ENCODE results near the gene IGDCC3. TPM values are rescaled to one million over a fixed set of nuclear protein-coding genes. Genes with fewer than 3 reads are reported as not detected.

Gene IGDCC3
- total RNA-seq, 1 experiment from 2014 or later = 53.5 TPM

DNA sequence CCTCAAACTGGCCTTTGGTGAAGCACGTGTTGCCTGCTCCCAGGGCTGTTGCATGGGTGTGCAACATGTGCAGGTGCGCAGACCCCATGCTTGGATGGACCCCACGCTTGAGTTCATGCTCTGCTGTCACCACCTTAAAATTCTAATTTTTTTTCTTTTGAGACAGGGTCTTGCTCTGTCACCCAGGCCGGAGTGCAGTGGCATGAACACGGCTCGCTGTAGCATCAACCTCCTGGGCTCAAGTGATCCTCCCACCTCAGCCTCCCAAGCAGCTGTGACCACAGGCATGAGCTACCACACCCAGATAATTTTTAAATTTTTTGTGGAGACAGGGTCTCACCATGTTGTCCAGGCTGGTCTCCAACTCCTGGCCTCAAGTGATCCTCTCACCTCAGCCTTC lies 9.1 kb upstream of the IGDCC3 start:
- peaks cover 12% of the 10 kb centered on the region for H3K36me3 Mint-ChIP-seq
- CTCF ChIA-PET = interaction anchor here (9.4 kb wide), 1 partner anchor 68 kb away, joined by 175 read pairs; no protein-coding TSS in a partner anchor
- no peak for ATAC-seq

DNA sequence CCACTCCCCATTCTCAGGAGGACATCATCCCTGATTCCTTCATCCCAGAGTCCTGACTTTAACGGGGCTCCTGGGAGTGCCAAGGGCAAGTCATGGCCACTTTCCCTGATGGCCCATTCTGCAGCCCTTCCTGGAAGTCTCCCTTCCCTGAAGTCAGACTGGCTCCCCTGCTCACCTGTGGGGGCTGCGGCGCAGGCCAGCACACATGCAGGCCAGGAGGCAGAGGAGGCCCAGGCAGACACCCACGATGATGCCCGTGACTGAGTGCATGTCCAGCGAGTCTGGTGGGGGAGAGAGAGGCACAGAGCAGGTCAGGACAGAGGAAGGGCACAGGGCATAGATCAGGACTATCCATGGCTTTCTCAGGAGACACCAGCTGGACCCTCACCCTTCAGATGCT lies 8.6 kb upstream of the IGDCC3 start:
- POLR2A ChIA-PET = no interaction called here
- CTCF ChIA-PET = interaction anchor here (1.9 to 9.4 kb wide), 7 partner anchors 10 to 284 kb away, joined by 5 to 175 read pairs (median 20); no protein-coding TSS in a partner anchor
- Mint-ChIP-seq H3K27me3 (ENCODE audit: low read depth) (no peaks in the 10 kb centered on the region), H3K27ac (no peak overlapping the region), H3K4me1 (peaks cover 24% of the 10 kb centered on the region), H3K36me3 (peaks cover 12% of the 10 kb centered on the region), H3K4me3 (no peak overlapping the region), H3K9me3 (no peaks in the 10 kb centered on the region)
- no peak for TF ChIP-seq FOXJ3 (CRISPR knock-in tag; IDR thresholded peaks at IDR 0.05; ENCODE audit: borderline replicate concordance)
- no peak for TF ChIP-seq NFYB (CRISPR knock-in tag; conservative IDR thresholded peaks at IDR 0.05; ENCODE audit: low read depth)
- TF ChIP-seq, protein P1, sequence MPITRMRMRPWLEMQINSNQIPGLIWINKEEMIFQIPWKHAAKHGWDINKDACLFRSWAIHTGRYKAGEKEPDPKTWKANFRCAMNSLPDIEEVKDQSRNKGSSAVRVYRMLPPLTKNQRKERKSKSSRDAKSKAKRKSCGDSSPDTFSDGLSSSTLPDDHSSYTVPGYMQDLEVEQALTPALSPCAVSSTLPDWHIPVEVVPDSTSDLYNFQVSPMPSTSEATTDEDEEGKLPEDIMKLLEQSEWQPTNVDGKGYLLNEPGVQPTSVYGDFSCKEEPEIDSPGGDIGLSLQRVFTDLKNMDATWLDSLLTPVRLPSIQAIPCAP (CRISPR knock-in tag; IDR thresholded peaks at IDR 0.05) = no peak
- TF ChIP-seq, protein P2, sequence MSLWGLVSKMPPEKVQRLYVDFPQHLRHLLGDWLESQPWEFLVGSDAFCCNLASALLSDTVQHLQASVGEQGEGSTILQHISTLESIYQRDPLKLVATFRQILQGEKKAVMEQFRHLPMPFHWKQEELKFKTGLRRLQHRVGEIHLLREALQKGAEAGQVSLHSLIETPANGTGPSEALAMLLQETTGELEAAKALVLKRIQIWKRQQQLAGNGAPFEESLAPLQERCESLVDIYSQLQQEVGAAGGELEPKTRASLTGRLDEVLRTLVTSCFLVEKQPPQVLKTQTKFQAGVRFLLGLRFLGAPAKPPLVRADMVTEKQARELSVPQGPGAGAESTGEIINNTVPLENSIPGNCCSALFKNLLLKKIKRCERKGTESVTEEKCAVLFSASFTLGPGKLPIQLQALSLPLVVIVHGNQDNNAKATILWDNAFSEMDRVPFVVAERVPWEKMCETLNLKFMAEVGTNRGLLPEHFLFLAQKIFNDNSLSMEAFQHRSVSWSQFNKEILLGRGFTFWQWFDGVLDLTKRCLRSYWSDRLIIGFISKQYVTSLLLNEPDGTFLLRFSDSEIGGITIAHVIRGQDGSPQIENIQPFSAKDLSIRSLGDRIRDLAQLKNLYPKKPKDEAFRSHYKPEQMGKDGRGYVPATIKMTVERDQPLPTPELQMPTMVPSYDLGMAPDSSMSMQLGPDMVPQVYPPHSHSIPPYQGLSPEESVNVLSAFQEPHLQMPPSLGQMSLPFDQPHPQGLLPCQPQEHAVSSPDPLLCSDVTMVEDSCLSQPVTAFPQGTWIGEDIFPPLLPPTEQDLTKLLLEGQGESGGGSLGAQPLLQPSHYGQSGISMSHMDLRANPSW (CRISPR knock-in tag; conservative IDR thresholded peaks at IDR 0.05; ENCODE audit: low read depth) = no peak
- TF ChIP-seq KAT7 (CRISPR knock-in tag; IDR thresholded peaks at IDR 0.05; ENCODE audit: borderline replicate concordance) = no peak
- TF ChIP-seq TP53 (CRISPR knock-in tag; IDR thresholded peaks at IDR 0.05) = no peak
- no peak for TF ChIP-seq GRHL2 (CRISPR knock-in tag; IDR thresholded peaks at IDR 0.05; ENCODE audit: insufficient replicate concordance, severe bottlenecking)
- no peak for TF ChIP-seq CREB1 (CRISPR knock-in tag; IDR thresholded peaks at IDR 0.05)
- TF ChIP-seq, protein P3, sequence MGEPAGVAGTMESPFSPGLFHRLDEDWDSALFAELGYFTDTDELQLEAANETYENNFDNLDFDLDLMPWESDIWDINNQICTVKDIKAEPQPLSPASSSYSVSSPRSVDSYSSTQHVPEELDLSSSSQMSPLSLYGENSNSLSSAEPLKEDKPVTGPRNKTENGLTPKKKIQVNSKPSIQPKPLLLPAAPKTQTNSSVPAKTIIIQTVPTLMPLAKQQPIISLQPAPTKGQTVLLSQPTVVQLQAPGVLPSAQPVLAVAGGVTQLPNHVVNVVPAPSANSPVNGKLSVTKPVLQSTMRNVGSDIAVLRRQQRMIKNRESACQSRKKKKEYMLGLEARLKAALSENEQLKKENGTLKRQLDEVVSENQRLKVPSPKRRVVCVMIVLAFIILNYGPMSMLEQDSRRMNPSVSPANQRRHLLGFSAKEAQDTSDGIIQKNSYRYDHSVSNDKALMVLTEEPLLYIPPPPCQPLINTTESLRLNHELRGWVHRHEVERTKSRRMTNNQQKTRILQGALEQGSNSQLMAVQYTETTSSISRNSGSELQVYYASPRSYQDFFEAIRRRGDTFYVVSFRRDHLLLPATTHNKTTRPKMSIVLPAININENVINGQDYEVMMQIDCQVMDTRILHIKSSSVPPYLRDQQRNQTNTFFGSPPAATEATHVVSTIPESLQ (CRISPR knock-in tag; IDR thresholded peaks at IDR 0.05) = no peak
- no peak for TF ChIP-seq PRRX2 (CRISPR knock-in tag; IDR thresholded peaks at IDR 0.05)
- no peak for DNase-seq (ENCODE audit: low spot score)
- ATAC-seq = no peak

More for the DNA sequence above, 9.1 kb upstream of the IGDCC3 start:
- TF ChIP-seq, protein P4, sequence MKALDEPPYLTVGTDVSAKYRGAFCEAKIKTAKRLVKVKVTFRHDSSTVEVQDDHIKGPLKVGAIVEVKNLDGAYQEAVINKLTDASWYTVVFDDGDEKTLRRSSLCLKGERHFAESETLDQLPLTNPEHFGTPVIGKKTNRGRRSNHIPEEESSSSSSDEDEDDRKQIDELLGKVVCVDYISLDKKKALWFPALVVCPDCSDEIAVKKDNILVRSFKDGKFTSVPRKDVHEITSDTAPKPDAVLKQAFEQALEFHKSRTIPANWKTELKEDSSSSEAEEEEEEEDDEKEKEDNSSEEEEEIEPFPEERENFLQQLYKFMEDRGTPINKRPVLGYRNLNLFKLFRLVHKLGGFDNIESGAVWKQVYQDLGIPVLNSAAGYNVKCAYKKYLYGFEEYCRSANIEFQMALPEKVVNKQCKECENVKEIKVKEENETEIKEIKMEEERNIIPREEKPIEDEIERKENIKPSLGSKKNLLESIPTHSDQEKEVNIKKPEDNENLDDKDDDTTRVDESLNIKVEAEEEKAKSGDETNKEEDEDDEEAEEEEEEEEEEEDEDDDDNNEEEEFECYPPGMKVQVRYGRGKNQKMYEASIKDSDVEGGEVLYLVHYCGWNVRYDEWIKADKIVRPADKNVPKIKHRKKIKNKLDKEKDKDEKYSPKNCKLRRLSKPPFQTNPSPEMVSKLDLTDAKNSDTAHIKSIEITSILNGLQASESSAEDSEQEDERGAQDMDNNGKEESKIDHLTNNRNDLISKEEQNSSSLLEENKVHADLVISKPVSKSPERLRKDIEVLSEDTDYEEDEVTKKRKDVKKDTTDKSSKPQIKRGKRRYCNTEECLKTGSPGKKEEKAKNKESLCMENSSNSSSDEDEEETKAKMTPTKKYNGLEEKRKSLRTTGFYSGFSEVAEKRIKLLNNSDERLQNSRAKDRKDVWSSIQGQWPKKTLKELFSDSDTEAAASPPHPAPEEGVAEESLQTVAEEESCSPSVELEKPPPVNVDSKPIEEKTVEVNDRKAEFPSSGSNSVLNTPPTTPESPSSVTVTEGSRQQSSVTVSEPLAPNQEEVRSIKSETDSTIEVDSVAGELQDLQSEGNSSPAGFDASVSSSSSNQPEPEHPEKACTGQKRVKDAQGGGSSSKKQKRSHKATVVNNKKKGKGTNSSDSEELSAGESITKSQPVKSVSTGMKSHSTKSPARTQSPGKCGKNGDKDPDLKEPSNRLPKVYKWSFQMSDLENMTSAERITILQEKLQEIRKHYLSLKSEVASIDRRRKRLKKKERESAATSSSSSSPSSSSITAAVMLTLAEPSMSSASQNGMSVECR (CRISPR knock-in tag; IDR thresholded peaks at IDR 0.05; ENCODE audit: borderline replicate concordance) = no peak
- TF ChIP-seq NR1H2 (CRISPR knock-in tag; IDR thresholded peaks at IDR 0.05) (no peak), TEAD4 (CRISPR knock-in tag; IDR thresholded peaks at IDR 0.05) (no peak), ZNF219 (CRISPR knock-in tag; IDR thresholded peaks at IDR 0.05; ENCODE audit: borderline replicate concordance) (no peak)
- TF ChIP-seq, protein P5, sequence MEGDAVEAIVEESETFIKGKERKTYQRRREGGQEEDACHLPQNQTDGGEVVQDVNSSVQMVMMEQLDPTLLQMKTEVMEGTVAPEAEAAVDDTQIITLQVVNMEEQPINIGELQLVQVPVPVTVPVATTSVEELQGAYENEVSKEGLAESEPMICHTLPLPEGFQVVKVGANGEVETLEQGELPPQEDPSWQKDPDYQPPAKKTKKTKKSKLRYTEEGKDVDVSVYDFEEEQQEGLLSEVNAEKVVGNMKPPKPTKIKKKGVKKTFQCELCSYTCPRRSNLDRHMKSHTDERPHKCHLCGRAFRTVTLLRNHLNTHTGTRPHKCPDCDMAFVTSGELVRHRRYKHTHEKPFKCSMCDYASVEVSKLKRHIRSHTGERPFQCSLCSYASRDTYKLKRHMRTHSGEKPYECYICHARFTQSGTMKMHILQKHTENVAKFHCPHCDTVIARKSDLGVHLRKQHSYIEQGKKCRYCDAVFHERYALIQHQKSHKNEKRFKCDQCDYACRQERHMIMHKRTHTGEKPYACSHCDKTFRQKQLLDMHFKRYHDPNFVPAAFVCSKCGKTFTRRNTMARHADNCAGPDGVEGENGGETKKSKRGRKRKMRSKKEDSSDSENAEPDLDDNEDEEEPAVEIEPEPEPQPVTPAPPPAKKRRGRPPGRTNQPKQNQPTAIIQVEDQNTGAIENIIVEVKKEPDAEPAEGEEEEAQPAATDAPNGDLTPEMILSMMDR (IDR thresholded peaks at IDR 0.05) = no peak
- TF ChIP-seq, protein P6, sequence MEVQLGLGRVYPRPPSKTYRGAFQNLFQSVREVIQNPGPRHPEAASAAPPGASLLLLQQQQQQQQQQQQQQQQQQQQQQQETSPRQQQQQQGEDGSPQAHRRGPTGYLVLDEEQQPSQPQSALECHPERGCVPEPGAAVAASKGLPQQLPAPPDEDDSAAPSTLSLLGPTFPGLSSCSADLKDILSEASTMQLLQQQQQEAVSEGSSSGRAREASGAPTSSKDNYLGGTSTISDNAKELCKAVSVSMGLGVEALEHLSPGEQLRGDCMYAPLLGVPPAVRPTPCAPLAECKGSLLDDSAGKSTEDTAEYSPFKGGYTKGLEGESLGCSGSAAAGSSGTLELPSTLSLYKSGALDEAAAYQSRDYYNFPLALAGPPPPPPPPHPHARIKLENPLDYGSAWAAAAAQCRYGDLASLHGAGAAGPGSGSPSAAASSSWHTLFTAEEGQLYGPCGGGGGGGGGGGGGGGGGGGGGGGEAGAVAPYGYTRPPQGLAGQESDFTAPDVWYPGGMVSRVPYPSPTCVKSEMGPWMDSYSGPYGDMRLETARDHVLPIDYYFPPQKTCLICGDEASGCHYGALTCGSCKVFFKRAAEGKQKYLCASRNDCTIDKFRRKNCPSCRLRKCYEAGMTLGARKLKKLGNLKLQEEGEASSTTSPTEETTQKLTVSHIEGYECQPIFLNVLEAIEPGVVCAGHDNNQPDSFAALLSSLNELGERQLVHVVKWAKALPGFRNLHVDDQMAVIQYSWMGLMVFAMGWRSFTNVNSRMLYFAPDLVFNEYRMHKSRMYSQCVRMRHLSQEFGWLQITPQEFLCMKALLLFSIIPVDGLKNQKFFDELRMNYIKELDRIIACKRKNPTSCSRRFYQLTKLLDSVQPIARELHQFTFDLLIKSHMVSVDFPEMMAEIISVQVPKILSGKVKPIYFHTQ (CRISPR knock-in tag; IDR thresholded peaks at IDR 0.05) = no peak
- no peaks in the 10 kb centered on the region for H3K9me3 Mint-ChIP-seq
- H3K4me3 Mint-ChIP-seq = no peak overlapping the region
- no peak overlapping the region for H3K27ac Mint-ChIP-seq
- no peaks in the 10 kb centered on the region for H3K27me3 Mint-ChIP-seq (ENCODE audit: low read depth)
- DNase-seq (ENCODE audit: low spot score) = no peak
- peaks cover 24% of the 10 kb centered on the region for H3K4me1 Mint-ChIP-seq
- POLR2A ChIA-PET = no interaction called here
